HepG2 (cell line): ENCODE results near the gene KIF24. TPM values are rescaled to one million over a fixed set of nuclear protein-coding genes. Genes with fewer than 3 reads are reported as not detected.

Source experiments
- ATAC-seq: fragments of 200-7000 bp; cut with Tn5 transposase; 3 replicates; pipeline ENCODE4 v1.9.1; 2020; ENCODE audit warnings: mild to moderate bottlenecking, moderate library complexity
- BruUV-seq: library from RNA; stranded (reverse); fragments of 400-500 nt; replicated peaks from 2 replicates; lab custom pipeline; 2021; lab: Mats Ljungman, UMichigan
- CTCF ChIA-PET: fragments of 300-600 bp; formaldehyde crosslinking; extraction: SDS; loops from one replicate; lab custom pipeline; 2021; ENCODE audit warnings: low total read pairs, inconsistent platforms, low intra/inter-chr PET ratio; lab: Yijun Ruan, JAX
- POLR2A ChIA-PET: fragments of 350-600 bp; sonication (Branson Sonifier 250); formaldehyde crosslinking; loops from one replicate; lab custom pipeline; 2020; ENCODE audit warnings: antibody characterized with exemption, inconsistent platforms; lab: Yijun Ruan, JAX
- DNase-seq: peaks from one replicate; pipeline ENCODE4 v3.0.0-alpha.2; 2015; ENCODE audit warnings: low spot score
- FAIRE-seq: peaks from 3 replicates; lab custom pipeline; 2011; peaks lifted over from hg19 to GRCh38; lab: Jason Lieb, UNC
- H2AFZ ChIP-seq: one replicate; pipeline ENCODE4 v1.6.1; 2011; ENCODE audit warnings: low read length, inconsistent platforms
- H3K27ac ChIP-seq: fragments of 300-600 bp; 3 replicates; pipeline ENCODE4 v1.8.0; 2011; ENCODE audit warnings: mixed run types, mild to moderate bottlenecking, mixed read lengths, low read length, inconsistent platforms; ENCODE audit not compliant: insufficient read depth; ENCODE audit errors: extremely low read length
- H3K27me3 ChIP-seq, 2 experiments: fragments of 200-600 bp in 1 of 2; 2 replicates in 1 of 2; 3 replicates in 1 of 2; pipeline versions ENCODE4 v1.6.0 to v1.8.0; 2011; ENCODE audit warnings: low read length in 2 of 2, mild to moderate bottlenecking in 2 of 2, moderate library complexity in 2 of 2, inconsistent platforms in 1 of 2; ENCODE audit not compliant: insufficient read depth in 2 of 2, control insufficient read depth in 1 of 2
- H3K36me3 ChIP-seq, 2 experiments: fragments of 200-600 bp in 1 of 2; replicated peaks in 1 of 2; 2 replicates in 1 of 2; 3 replicates in 1 of 2; pipeline versions ENCODE4 v1.5.1 to v1.8.0; 2011; ENCODE audit warnings: low read length in 2 of 2, inconsistent platforms in 1 of 2; ENCODE audit not compliant: insufficient read depth in 2 of 2, control insufficient read depth in 1 of 2
- H3K4me1 ChIP-seq: 2 replicates; pipeline ENCODE4 v1.5.1; 2012; ENCODE audit warnings: low read length, inconsistent platforms; ENCODE audit not compliant: insufficient read depth
- H3K4me2 ChIP-seq: 2 replicates; pipeline ENCODE4 v1.6.0; 2011; ENCODE audit warnings: low read depth, low read length, inconsistent platforms
- H3K4me3 ChIP-seq, 3 experiments: fragments of 200-600 bp in 1 of 3; sonication (generic), shearing (Covaris generic) in 1 of 3; replicated peaks in 1 of 3; 2 replicates each; pipeline ENCODE4 v1.5.1; 2011 to 2016; ENCODE audit warnings: low read length in 3 of 3, inconsistent platforms in 2 of 3, low read depth in 2 of 3, mild to moderate bottlenecking in 2 of 3, control low read depth in 1 of 3, mixed read lengths in 1 of 3; ENCODE audit not compliant: insufficient read depth in 1 of 3
- H3K79me2 ChIP-seq: one replicate; pipeline ENCODE4 v1.6.1; 2011; ENCODE audit warnings: low read length, inconsistent platforms; ENCODE audit not compliant: insufficient read depth
- H3K9ac ChIP-seq: 2 replicates; pipeline ENCODE4 v1.6.0; 2011; ENCODE audit warnings: mild to moderate bottlenecking, low read depth, low read length, inconsistent platforms; ENCODE audit not compliant: insufficient read depth
- H3K9me3 ChIP-seq: 2 replicates; pipeline ENCODE4 v1.5.1; 2012; ENCODE audit warnings: mild to moderate bottlenecking, low read length
- H4K20me1 ChIP-seq: 2 replicates; pipeline ENCODE4 v1.6.0; 2011; ENCODE audit warnings: inconsistent platforms, mild to moderate bottlenecking, low read length, moderate library complexity; ENCODE audit not compliant: insufficient read depth
- FOXK1 ChIP-seq: sonication (generic); formaldehyde crosslinking; IDR thresholded peaks from 2 replicates; pipeline ENCODE4 v1.4.0; 2020; ENCODE audit warnings: low read depth, missing genetic modification reagents, borderline replicate concordance
- FOXM1 ChIP-seq: sonication (generic); formaldehyde crosslinking; IDR thresholded peaks from 2 replicates; pipeline ENCODE4 v1.5.0; 2020; ENCODE audit warnings: missing genetic modification reagents
- PHF20 ChIP-seq: sonication (generic); formaldehyde crosslinking; IDR thresholded peaks from 2 replicates; pipeline ENCODE4 v1.5.0; 2020; ENCODE audit warnings: mild to moderate bottlenecking, missing genetic modification reagents
- SIX4 ChIP-seq: sonication (generic); formaldehyde crosslinking; IDR thresholded peaks from 2 replicates; pipeline ENCODE4 v1.4.0; 2020; ENCODE audit warnings: missing genetic modification reagents
- SOX6 ChIP-seq, 2 experiments: fragments of 450-650 bp in 1 of 2; sonication (generic) in 1 of 2; formaldehyde crosslinking in 1 of 2; IDR thresholded peaks; 2 replicates each; pipeline versions ENCODE4 v1.4.0 to v1.6.1; 2017 to 2020; ENCODE audit warnings: antibody characterized with exemption in 1 of 2, mild to moderate bottlenecking in 1 of 2, missing genetic modification reagents in 1 of 2
- STAG1 ChIP-seq: sonication (generic); formaldehyde crosslinking; IDR thresholded peaks from 2 replicates; pipeline ENCODE4 v1.4.0; 2020; ENCODE audit warnings: missing genetic modification reagents
- ZNF431 ChIP-seq: sonication (generic); formaldehyde crosslinking; IDR thresholded peaks from 2 replicates; pipeline ENCODE4 v1.9.0; 2022; ENCODE audit warnings: missing genetic modification reagents, low read depth, mild to moderate bottlenecking, borderline replicate concordance
- ZNF768 ChIP-seq: sonication (generic); formaldehyde crosslinking; IDR thresholded peaks from 2 replicates; pipeline ENCODE4 v1.4.0; 2020; ENCODE audit warnings: missing genetic modification reagents
- ZSCAN9 ChIP-seq: IDR thresholded peaks from 2 replicates; pipeline ENCODE4 v1.6.1; 2016; ENCODE audit warnings: borderline replicate concordance
- WGBS: methylation state at CpG from one replicate; pipeline ENCODE4 v1.1.6; 2017; ENCODE audit warnings: low lambda C conversion rate; 5-methylcytosine and 5-hydroxymethylcytosine counted together
- in situ Hi-C: cut with HindIII; loops from 2 replicates; pipeline ENCODE4 v1.10.0; 2017; ENCODE audit warnings: low pct_unique_long_range_greater_than_20kb; ENCODE audit not compliant: extremely low pct_ligation_motif_present
- intact Hi-C: fragments of 100-400 bp; cut with micrococcal nuclease; formaldehyde crosslinking; loops from one replicate; pipeline ENCODE4 v1.10.0; 2022; ENCODE audit not compliant: unreplicated experiment
- polyA plus RNA-seq, 8 experiments: library from polyadenylated mRNA; depleted of rRNA in 3 of 8; stranded (reverse) in 7 of 8; unstranded in 1 of 8; fragments of >200 nt; fragmentation: Illumina TruSeq in 4 of 8; extraction: Trizol in 4 of 8; gene quantifications; 2 replicates each; pipeline versions ENCODE4 v1.2.1 to v1.2.3, GENCODE V29; 2011 to 2016; ENCODE audit warnings: low read depth in 4 of 8, missing spikeins in 1 of 8, mixed read lengths in 1 of 8; ENCODE audit not compliant: insufficient read depth in 1 of 8
- total RNA-seq, 5 experiments: library from RNA; depleted of rRNA; stranded (reverse); fragments of >200 nt; fragmentation: Illumina TruSeq; extraction: Trizol; gene quantifications; 2 replicates each; pipeline ENCODE4 v1.2.3, GENCODE V29; 2016; ENCODE audit warnings: low read depth in 1 of 5
- TF ChIP-seq, protein P1 (sequence below): sonication (generic); formaldehyde crosslinking; IDR thresholded peaks from 2 replicates; pipeline ENCODE4 v1.4.0; 2020; ENCODE audit warnings: missing genetic modification reagents; ENCODE audit errors: not compliant biosample characterization
- TF ChIP-seq, protein P2 (sequence below): sonication (generic); formaldehyde crosslinking; IDR thresholded peaks from 2 replicates; pipeline ENCODE4 v1.8.1; 2023; ENCODE audit warnings: missing genetic modification reagents, mild to moderate bottlenecking, borderline replicate concordance
- TF ChIP-seq, protein P3 (sequence below): sonication (generic); formaldehyde crosslinking; IDR thresholded peaks from 2 replicates; pipeline ENCODE4 v1.4.0; 2020; ENCODE audit warnings: missing genetic modification reagents
- TF ChIP-seq, protein P4 (sequence below): sonication (generic); formaldehyde crosslinking; IDR thresholded peaks from 2 replicates; pipeline ENCODE4 v1.5.1; 2020; ENCODE audit warnings: missing genetic modification reagents, mild to moderate bottlenecking, borderline replicate concordance
- TF ChIP-seq, protein P5 (sequence below): sonication (generic); formaldehyde crosslinking; IDR thresholded peaks from 2 replicates; pipeline ENCODE4 v1.5.0; 2020; ENCODE audit warnings: missing genetic modification reagents, mild to moderate bottlenecking, borderline replicate concordance

The KIF24 gene
- total and polyA plus RNA-seq, 2 of the 13 experiments (the other 11 are each of a cell fraction or from before 2014, with no cell fraction given): 1.1 to 3.0 TPM

DNA sequence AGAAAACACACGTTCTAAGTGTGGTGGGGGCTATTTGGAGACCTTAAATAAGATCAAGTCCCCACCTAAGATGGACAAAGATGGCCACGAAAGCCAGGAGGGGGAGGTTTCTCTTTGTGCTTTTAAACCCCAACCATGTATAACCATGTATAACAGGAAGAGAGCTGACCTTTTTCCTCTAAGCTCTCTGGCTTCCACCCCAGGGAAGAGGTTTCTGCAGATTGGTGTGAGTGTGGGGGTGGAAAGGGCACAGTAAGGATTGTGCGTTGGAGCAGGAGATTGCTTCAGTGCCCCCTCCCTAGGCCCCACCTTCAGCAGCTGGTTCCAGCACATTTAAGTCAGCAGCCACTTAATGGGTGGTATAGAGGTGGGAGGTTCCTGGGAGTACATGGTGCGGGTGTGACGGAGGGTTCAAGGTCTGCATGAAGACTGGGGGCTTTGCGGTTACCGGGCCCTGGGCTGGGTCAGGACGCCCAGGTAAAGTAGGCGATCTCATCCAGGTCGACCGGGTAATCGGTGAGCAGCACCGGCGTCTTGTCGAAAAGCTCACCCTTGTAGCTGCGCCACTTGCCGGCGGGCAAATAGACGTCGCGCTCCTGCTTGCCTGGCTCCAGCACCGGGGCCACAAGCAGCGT is 41.4 kb upstream of the KIF24 start:
- Histone ChIP-seq H3K9ac (no peak overlapping the region), H3K4me2 (no peak overlapping the region), H3K4me3 (no peak overlapping the region), H3K27me3 (no peaks in the 10 kb centered on the region), H3K9me3 (peaks cover 6% of the 10 kb centered on the region; the same call in 1 of the 2 replicates), H3K27ac (no peak overlapping the region), H3K79me2 (peaks cover 15% of the 10 kb centered on the region), H3K36me3 (peaks cover 22 to 33% of the 10 kb centered on the region in 2 experiments), H2AFZ (no peak overlapping the region), H3K4me1 (peaks cover 40% of the 10 kb centered on the region), H4K20me1 (no peaks in the 10 kb centered on the region)
- intact Hi-C loops (no loop called here), in situ Hi-C loops (no loop called here)
- FAIRE-seq (no peak), DNase-seq (no peak), ATAC-seq (no peak)
- 96% methylated on average over 17 of the region's 23 CpGs for WGBS
- ChIA-PET POLR2A (no interaction called here), CTCF (no interaction called here)
- BruUV-seq: no TSS peak
- TF ChIP-seq, protein P1, sequence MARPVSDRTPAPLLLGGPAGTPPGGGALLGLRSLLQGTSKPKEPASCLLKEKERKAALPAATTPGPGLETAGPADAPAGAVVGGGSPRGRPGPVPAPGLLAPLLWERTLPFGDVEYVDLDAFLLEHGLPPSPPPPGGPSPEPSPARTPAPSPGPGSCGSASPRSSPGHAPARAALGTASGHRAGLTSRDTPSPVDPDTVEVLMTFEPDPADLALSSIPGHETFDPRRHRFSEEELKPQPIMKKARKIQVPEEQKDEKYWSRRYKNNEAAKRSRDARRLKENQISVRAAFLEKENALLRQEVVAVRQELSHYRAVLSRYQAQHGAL (CRISPR knock-in tag): no peak
- TF ChIP-seq, protein P2, sequence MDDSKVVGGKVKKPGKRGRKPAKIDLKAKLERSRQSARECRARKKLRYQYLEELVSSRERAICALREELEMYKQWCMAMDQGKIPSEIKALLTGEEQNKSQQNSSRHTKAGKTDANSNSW (CRISPR knock-in tag): no peak
- TF ChIP-seq SOX6 (IDR thresholded peaks at IDR 0.05): no peak
- TF ChIP-seq SOX6 (CRISPR knock-in tag; IDR thresholded peaks at IDR 0.05): no peak
- TF ChIP-seq ZNF431 (CRISPR knock-in tag): no peak
- no peak for TF ChIP-seq ZSCAN9 (CRISPR knock-in tag)
- TF ChIP-seq, protein P3, sequence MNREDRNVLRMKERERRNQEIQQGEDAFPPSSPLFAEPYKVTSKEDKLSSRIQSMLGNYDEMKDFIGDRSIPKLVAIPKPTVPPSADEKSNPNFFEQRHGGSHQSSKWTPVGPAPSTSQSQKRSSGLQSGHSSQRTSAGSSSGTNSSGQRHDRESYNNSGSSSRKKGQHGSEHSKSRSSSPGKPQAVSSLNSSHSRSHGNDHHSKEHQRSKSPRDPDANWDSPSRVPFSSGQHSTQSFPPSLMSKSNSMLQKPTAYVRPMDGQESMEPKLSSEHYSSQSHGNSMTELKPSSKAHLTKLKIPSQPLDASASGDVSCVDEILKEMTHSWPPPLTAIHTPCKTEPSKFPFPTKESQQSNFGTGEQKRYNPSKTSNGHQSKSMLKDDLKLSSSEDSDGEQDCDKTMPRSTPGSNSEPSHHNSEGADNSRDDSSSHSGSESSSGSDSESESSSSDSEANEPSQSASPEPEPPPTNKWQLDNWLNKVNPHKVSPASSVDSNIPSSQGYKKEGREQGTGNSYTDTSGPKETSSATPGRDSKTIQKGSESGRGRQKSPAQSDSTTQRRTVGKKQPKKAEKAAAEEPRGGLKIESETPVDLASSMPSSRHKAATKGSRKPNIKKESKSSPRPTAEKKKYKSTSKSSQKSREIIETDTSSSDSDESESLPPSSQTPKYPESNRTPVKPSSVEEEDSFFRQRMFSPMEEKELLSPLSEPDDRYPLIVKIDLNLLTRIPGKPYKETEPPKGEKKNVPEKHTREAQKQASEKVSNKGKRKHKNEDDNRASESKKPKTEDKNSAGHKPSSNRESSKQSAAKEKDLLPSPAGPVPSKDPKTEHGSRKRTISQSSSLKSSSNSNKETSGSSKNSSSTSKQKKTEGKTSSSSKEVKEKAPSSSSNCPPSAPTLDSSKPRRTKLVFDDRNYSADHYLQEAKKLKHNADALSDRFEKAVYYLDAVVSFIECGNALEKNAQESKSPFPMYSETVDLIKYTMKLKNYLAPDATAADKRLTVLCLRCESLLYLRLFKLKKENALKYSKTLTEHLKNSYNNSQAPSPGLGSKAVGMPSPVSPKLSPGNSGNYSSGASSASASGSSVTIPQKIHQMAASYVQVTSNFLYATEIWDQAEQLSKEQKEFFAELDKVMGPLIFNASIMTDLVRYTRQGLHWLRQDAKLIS (CRISPR knock-in tag): no peak
- TF ChIP-seq STAG1 (CRISPR knock-in tag): no peak
- TF ChIP-seq, protein P4, sequence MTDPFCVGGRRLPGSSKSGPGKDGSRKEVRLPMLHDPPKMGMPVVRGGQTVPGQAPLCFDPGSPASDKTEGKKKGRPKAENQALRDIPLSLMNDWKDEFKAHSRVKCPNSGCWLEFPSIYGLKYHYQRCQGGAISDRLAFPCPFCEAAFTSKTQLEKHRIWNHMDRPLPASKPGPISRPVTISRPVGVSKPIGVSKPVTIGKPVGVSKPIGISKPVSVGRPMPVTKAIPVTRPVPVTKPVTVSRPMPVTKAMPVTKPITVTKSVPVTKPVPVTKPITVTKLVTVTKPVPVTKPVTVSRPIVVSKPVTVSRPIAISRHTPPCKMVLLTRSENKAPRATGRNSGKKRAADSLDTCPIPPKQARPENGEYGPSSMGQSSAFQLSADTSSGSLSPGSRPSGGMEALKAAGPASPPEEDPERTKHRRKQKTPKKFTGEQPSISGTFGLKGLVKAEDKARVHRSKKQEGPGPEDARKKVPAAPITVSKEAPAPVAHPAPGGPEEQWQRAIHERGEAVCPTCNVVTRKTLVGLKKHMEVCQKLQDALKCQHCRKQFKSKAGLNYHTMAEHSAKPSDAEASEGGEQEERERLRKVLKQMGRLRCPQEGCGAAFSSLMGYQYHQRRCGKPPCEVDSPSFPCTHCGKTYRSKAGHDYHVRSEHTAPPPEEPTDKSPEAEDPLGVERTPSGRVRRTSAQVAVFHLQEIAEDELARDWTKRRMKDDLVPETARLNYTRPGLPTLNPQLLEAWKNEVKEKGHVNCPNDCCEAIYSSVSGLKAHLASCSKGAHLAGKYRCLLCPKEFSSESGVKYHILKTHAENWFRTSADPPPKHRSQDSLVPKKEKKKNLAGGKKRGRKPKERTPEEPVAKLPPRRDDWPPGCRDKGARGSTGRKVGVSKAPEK (CRISPR knock-in tag): no peak
- TF ChIP-seq FOXK1 (CRISPR knock-in tag): no peak
- TF ChIP-seq ZNF768 (CRISPR knock-in tag): no peak
- TF ChIP-seq PHF20: no peak
- TF ChIP-seq, protein P5, sequence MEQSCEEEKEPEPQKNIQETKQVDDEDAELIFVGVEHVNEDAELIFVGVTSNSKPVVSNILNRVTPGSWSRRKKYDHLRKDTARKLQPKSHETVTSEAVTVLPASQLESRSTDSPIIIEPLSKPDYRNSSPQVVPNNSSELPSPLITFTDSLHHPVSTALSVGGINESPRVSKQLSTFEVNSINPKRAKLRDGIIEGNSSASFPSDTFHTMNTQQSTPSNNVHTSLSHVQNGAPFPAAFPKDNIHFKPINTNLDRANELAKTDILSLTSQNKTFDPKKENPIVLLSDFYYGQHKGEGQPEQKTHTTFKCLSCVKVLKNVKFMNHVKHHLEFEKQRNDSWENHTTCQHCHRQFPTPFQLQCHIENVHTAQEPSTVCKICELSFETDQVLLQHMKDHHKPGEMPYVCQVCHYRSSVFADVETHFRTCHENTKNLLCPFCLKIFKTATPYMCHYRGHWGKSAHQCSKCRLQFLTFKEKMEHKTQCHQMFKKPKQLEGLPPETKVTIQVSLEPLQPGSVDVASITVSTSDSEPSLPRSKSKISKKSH: no peak
- TF ChIP-seq SIX4 (CRISPR knock-in tag): no peak
- TF ChIP-seq FOXM1: no peak
